GM21360 (cell line): ENCODE results near the gene LETM1.
"Not testable (repeated sequence)": the region's sequence is repeated elsewhere in the genome, so short reads cannot be mapped to it uniquely, and the experiment has no call there.

ENCODE experiments used
- ATAC-seq: cut with Tn5 transposase; IDR thresholded peaks from one replicate; pipeline ENCODE4 v1.9.1; 2021; ENCODE audit warnings: mild to moderate bottlenecking, moderate library complexity; ENCODE audit not compliant: unreplicated experiment

LETM1 gene

DNA sequence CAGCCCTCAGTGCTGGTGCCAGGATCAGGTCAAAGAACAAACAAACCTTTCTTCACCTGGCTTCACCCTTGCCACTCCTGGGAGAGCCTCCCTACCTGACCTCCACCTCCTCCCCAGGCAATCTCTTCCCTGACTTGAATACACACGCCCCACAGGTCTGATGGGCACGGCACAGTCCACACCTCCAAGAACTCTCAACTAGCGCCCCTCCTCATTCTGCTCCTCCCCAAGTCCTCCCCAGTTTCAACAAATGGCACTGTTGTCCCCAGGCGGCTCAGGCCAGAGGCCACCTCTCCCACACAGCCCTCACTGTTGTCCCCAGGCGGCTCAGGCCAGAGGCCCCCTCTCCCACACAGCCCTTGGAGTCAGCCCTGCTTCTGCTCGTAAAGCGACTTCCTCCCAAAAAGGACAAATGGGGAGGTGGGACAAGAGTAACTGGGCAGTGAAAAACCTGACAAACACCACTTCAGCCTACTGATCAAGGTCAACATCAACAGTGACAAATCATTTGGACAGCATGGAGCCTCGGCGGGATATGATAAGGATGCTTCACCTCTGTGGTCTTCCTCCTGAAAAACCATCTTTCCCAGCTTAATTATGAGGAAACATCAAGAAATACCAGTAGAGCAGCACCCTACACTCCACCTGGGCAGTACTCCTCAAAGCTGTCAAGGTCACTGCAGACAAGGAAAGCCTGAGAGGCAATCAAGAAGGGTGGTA lies 2.9 kb downstream of the LETM1 start:
- ATAC-seq, result no peak

DNA sequence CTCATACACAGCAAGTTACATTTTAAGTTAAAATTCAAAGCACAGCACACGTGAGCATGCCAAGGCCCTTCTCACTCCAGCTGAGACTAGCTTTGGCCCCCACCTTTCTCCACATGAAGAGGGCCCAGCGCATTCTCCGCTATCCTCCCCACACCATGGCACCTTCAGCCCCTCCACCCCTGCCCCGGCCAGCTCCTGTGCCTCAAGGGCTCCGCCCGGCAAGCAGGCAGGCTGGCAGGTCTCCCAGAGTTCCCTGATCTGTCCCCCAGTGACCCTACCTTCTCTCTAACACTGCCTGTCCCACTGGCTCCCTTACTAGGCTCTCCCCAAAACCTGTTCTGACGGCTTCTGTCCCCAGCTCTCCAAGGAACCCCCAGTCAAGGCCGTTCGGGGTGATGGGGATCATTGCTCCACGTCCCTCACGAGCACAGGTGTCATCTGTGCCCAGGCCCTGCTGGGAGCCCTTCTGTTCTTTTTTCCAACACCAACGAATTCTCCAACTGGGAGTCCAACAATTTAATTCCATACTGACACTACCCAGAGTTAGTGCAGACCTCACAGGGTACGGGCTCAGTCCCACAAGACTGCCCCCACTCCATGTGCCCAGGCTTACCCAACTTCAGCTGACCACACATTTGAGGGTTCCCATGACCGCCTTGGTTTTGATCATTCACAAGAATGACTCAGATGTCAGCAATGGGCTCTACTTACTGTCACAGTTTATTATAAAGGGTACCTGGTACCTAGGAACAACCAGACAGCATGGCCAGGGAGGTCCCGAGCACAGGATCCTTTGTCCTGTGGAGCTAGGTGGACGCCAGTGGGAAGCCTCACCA lies 4.2 kb downstream of the LETM1 start:
- ATAC-seq, result no peak

DNA sequence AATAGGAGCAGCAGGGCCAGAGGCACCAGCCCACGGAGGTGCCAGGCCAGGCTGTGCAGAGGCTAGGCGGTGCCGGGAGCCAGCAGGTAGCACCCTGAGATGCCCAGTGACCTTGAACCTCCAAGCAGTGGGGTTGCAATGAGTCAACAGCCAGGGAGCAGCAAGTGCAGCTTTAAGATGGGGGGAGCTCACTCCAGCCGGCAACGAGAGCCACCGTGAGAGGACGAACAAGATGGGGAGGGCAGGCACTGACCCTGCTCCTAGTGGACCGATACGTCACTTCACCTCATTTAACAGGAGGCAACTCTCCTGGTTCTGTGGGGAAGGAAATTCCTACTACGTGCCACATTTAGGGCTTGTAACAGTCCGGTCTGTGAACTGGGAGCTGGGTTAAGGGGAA lies 4.8 kb downstream of the LETM1 start:
- no peak for ATAC-seq

DNA sequence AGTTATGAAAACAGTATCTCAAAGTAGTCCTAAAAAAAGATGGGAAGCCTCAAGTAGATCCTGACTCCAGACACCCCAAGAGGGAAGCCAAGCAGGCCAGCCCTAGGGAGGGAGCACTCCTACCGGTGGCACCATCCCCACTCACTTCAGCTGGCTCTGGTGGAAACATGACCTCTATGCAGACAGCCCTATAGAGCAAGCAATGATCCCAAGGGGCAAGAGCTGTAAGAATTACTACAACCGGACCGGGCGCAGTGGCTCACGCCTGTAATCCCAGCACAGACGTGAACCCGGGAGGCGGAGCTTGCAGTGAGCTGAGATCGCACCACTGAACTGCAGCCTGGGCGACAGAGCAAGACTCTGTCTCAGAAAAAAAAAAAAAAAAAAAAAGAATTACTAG lies 5.7 kb downstream of the LETM1 start:
- ATAC-seq, result no peak

DNA sequence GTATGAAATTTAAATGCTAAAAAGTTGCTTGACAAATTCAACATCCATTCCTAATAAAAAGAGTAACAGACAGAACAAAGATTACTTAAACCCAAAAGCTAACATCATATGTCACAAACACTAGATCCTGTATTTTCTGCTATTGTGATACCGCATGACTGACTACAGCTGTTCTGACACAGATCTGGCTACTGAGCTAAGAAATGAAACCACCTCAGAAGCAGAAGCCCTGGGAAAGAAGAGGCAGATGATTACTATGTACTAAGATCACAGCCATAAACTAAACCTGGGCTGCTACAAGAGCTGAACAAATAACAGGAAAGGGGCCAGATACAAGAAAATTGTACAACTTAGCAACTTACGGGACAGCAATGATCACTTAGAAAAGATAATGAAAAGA lies 9.4 kb downstream of the LETM1 start:
- ATAC-seq, result no peak

DNA sequence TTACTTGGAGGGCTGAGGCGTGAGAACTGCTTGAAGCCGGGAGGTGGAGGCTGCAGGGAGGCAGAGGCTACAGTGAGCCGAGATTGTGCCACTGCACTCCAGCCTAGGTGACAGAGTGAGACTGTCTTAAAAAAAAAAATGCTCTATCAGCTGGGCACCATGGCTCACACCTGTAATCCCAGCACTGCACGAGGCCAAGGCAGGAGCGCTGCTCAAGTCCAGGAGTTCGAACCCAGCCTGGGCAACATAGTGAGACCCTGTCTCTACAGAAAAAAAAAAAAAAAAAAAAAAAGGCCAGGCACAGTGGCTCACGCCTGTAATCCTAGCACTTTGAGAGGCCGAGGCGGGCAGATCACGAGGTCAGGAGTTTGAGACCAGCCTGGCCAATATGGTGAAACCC lies 11.3 kb downstream of the LETM1 start:
- not testable (repeated sequence) for ATAC-seq

DNA sequence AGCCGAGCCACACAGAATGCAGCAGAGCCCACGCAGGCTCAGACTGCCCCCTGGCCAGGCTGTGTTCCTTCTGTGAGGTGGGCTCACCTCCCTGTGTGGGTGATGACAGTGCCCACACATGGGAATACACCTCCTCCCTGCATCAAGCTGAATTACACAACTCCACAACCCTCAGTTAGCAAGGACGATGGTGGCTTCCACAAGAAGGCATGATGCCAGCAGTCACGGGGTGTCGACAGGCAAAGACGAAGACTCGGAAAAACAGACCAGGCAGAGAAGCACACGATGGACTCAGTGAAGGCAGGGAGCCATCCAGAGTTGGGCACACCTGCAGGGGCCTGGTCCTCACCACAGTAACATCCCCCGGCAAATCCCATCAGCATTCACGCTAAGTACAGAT lies 12.1 kb downstream of the LETM1 start:
- no peak for ATAC-seq

DNA sequence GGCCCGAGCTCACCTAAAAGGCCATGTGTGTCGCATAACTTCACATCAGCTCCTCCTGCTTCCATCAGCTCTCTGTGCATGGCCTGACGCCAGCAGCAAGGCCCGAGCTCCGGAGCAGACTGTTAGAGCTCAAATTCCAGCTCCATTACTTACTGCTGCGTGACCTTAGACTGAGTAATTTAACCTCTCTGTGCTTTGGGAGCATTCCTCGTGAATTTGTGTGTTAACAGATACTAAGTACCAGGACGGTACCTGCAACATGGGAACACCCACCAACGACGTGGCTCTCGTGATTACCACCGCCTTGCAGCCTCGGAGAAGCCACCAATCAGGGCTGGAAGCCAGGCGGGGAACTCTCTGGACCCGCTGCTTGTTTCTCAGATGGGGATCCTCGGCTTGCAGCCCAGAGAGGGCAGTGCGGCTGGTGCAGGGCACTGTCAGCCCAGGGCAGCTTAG lies 12.9 kb downstream of the LETM1 start:
- ATAC-seq, result no peak

DNA sequence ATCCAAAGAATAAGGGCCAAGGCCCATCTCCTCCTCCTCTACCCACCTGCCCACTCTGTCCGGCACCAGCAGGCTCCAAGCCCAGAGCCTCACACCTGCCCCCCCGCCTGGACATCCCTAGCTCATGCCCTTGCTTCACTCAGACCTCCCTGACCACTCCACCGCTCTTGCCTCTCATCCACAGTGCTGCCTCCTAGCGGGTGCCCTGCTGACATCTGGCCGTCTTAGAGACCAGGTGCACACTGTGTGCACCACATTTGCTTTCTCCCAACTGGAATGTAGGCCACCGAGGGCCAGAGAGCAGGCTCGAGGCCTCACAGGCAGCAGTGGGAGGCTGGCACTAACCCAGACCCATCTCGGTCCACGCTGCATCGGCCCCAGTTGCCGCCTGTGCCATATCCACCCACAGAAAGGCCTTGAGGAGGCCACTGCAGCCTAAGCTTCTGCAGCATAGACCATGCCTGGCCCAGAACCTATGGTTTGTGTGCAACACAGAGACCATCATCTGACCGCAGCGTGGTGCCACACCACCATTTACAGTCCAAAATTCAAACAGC lies 13.5 kb downstream of the LETM1 start:
- no peak for ATAC-seq

DNA sequence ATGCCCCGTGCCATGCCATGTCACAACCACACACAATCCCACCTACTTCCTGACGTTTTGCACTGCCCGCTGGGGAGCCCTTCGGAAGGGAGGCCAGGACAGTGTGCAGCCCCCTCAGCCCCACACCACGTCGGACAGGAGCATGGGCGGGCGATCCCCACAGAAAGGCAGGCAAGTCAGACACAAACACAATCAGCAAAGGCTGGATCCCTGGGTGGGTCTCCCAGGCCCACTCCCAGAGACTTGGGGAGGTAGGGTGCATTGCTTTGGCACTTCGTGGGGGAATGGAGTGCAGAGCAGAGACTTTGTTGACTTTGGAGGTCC lies 14.1 kb downstream of the LETM1 start:
- ATAC-seq, result no peak

DNA sequence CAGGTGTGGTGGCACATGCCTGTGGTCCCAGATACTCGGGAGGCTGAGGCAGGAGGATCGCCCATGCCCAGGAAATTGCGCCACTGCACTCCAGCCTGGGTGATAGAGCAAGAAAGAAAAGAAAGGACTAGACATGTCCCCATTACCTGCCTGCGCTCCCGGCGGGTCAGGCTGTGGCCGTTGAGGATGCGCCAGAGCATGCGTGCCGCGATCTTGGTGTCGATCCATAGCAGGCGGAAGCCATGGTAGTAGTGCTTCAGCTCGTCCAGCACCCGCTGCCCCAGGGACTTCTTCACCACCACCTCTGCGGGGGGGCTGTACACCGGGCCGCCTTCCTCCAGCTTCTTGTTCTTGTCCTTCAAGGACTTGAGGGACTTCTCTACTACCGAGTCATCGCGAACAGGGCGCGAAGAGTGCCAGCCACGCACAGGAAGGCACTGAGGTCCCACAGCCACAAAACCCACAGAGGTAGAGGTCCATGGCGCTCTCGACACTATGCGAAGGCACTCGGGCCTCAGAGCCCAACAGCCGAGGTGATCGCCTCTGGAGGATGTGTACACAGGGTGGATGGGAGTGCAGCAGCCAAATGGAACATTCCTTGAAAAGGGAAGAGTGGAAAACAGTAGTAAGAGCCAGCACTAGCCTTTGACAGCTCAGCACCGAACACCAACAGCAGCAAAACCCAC lies 14.6 kb downstream of the LETM1 start:
- no peak for ATAC-seq

DNA sequence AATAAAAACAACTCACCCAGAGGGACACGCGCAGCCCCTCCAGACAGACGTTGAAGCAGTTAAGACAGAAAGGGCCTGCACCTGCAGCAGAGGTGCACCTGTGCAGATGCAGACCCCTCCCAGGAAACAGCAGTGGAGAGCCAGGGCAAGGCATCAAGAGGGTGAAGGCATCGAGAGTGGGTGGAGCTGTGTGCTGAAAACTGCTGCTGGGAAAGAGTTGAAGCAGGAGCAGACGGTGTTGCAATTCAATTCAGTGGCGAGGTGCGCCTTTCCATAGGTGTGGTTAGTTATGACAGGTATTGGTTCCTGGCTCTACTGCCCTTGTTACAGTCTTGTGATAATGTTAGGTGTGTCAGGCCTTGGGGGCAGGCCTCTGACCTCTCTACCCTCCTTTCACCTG lies 16.7 kb downstream of the LETM1 start:
- no peak for ATAC-seq

DNA sequence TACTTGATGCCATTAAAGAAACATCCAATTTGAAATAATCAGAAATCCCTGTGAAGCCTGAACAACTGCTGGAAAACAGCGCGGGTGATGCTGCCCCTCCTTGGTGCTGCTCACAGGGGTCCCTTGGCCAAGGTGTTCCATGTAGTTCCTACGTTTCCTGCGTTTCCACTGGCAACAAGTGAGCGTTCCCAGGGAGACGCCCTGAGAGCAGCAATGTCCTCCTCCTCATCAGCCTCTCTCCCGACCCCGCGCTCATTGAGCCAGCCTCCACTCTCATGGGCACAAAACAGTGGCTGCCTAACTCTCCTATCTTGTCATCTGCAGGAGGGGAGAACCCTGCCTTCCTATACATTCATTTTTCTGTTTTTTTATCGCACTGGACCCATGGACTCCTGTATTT lies 18.9 kb downstream of the LETM1 start:
- no peak for ATAC-seq

DNA sequence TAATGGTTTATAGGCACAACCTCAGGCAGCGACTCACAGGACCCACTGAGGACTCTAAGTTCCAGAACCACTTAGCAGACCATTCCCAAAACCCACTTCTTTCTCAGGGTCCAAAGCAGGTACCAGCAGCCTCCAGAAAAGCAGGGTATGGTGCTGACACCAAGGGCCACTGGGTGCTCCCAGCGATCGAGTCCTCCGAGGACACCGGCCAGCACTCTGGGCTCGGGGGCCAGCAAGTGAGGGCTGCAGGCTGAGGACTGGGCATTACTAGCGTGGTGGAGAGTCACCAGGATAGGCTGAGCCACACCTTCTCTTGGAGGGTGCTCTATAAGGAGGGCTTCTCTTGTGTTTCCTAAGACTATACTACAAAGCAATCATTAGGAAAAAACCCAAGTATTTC lies 19.3 kb downstream of the LETM1 start:
- no peak for ATAC-seq

DNA sequence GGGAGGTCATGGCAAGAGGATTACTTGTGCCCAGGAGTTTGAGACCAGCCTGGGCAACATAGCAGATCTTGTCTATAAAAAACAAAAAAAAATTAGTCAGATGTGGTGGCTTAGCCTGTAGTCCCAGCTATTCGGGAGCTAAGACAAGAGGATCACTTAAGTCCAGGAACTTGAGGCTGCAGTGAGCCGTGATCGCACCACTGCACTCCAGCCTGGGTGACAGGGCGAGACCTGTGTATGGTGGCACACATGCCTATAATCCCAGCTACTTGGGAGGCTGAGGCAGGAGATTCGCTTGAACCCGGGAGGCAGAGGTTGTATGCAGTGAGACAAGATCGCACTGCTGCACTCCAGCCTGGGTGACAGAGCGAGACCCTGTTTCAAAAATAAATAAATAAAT lies 20.1 kb downstream of the LETM1 start:
- ATAC-seq, result not testable (repeated sequence)

DNA sequence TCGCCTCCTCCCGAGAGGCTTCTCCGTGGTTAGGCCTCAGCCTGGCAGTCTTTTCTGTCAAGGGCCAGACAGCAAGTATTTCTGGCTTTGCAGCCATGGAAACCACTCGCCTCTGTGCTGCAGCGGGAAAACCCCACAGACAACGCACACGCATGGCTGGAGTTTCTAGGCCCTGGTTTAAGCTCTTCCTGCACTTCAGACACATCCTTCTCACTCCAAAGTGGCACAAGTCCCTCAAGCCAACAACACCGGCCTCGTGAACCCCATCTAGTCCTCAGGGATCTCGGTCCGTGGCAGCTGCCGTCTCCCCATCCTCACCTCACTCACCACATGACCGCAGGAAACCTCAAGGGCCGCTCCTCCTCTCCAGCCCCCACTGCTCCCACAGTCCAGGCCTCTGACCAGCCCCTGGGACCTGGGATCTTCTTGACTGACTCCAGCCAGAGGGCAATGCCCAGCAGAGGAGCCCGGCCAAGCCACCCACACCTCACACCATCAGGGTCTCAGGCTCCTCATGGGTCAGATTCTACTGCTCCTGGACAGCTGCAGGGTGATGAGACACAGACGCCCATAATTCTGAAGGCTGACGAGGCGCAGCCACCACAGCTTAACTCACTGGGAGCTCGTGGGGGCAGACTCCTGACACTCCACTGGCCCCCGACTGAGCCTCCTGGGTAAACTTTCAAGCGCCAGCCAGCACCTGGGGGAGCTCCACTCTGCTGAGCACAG lies 21.7 kb downstream of the LETM1 start:
- peak; percentile 69 for ATAC-seq

DNA sequence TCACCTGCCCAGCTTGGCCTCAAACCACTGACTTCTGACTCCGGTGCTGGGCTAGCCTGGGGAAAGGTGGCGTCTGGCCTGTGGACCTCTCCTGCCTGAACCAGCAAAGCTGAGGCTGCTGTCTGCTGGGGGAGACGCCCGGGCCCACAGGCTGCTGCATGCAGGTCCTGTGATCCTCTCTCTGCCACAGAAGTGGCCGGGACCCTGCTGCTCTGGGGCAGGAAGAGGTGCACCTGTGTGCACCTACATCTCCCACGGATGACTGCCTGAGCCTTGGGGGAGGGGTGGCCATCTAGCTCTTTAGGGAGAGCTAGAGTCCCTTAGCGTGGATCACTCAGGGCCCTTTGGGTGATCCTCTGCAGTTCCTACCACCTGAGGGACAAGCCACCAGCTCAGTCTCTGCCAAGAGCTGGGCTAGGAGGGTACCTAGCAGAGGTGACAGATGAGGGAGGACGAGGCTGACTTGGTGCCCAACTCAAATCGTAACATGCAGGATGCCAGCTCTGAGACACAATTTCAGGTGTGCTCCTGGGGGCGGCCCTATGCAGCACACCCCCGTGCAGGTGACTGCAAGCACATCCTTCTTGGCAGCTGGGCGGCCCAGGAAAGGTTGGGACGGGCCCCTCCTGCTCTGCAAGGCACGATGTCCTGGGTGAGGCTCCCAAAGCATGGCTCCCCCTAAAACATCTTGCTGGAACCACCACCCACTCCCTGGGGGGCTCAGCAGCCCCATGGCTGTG lies 22.5 kb downstream of the LETM1 start:
- ATAC-seq, result peak; percentile 10

DNA sequence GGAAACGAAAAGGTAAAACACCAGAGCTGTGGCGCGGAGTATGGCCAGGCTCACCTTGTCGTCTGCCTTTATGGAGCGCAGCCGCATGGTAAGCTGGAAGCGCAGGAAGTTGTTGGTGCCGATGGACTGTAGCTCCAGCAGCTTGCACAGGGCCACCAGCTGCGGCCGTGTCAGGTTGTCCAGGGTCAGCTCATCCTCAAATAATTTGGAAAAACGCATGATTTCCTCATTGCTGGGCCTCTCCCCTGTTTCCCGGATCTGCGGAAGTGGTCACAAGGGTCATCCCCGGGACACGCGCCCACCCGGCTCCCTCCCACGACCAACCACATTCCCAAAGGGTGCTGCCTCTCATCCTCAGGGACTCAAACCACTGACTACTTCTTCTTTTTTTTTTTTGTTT lies 23.3 kb downstream of the LETM1 start:
- no peak for ATAC-seq

DNA sequence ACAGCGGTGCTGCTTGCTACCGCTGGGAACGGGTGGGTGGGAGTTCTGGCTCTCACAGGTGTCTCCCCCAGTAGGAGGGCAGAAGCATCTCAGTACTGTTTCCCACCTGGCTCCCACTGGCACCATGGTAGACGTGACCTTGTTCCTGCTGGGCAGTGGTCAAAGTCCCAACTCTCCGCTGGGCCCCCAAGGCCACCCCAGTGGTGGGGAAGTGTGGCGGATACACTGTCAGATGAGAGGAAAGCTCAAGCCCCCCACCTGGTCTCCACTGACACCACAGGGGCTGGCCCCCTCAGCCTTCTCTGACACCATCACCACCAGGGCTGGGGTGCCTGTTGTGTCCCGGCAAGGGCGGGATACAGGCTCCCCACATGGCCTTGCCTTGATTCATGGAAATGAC lies 24.6 kb downstream of the LETM1 start:
- no peak for ATAC-seq

DNA sequence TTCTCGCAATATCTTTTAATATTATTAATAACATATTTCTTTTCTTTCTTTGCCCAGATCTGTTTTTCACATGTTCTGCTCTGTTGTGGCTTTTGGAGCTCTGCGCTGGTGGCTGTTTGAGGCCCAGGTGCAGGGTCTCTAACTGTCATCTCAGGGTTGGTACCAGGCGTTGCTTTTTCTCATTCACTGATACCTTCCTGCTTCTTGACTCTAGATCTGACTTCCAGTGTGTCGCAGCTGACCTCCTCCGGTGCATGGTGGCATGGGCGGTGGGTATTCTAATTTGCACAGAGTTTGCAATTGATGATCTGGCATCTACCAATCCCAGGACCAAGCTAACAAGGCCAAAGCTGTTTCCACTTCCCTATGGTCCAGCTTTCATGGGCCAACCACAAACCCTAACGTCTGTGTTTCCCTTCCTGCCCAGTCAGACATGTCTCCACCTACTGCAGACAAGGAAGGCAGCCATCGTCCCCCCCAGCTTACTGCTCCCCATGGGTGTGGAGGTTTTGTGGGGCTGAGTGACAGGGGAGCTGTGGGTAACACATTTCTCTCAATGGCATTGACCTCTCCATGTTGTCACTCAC lies 25.2 kb downstream of the LETM1 start:
- ATAC-seq, result no peak
